Measurements from ENCODE around the gene NEK4. TPM values are rescaled to one million over a fixed set of nuclear protein-coding genes. Genes with fewer than 3 reads are reported as not detected.
"Not testable (repeated sequence)": the region's sequence is repeated elsewhere in the genome, so short reads cannot be mapped to it uniquely, and the experiment has no call there.

Gene NEK4
- total RNA-seq, 1 experiment from 2014 or later: 36.2 TPM

DNA sequence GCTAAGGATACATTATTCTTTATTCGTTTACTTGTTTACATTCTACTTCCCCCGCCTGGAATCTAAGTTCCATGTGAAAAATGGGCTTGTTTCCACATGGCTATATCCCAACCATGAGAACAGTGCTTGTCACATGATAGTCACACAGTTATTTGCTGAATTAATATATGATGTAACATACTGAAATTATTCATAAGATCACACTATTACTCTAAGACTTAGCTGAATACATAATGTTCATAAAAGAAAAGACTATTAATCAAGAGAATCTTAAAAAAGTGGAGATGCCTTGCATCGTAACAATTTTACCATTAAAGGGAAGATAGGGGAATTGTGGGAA is 91.6 kb downstream of the NEK4 start:
- ATAC-seq (no peak), DNase-seq (ENCODE audit: low read depth, low spot score) (no peak)
- RAD21 ChIA-PET (ENCODE audit: low non-redundant PET in 1 of 2, low total read pairs in 2 of 2, uncharacterized antibody in 2 of 2, unreplicated experiment in 2 of 2): no interaction called here
- Histone ChIP-seq H3K4me2 (ENCODE audit: low read length) (no peak overlapping the region), H4K20me1 (ENCODE audit: insufficient read depth) (no peaks in the 10 kb centered on the region), H3K9ac (ENCODE audit: low read length) (no peak overlapping the region), H3K27ac (ENCODE audit: low read depth, low read length) (no peak overlapping the region), H3K4me1 (ENCODE audit: control insufficient read depth in 1 of 2, insufficient read depth in 2 of 2, low read length in 2 of 2) (peaks cover 8 to 12% of the 10 kb centered on the region in 2 experiments; a peak in 3 of 4 replicates), H3K27me3 (ENCODE audit: insufficient read depth, low read length) (no peaks in the 10 kb centered on the region), H3K4me3 (replicated peaks in 1 of 2; ENCODE audit: low read depth in 1 of 2, low read length in 2 of 2) (no peak overlapping the region), H3K36me3 (ENCODE audit: control insufficient read depth in 1 of 2, insufficient read depth in 2 of 2, low read length in 2 of 2) (peaks cover 16 to 25% of the 10 kb centered on the region in 2 experiments), H3K9me2 (ENCODE audit: insufficient read depth) (no peaks in the 10 kb centered on the region), H2AFZ (ENCODE audit: low read depth, low read length, poor library complexity, severe bottlenecking) (no peak overlapping the region), H3K9me3 (ENCODE audit: control insufficient read depth in 1 of 2, insufficient read depth in 1 of 2, low read depth in 1 of 2, low read length in 2 of 2) (no peaks in the 10 kb centered on the region), H3K79me2 (ENCODE audit: insufficient read depth, low read length) (peaks cover 38% of the 10 kb centered on the region)
- no TSS peak for BruUV-seq (replicated peaks)
- intact Hi-C loops (cut with micrococcal nuclease): no loop called here
- TF ChIP-seq POLR2AphosphoS5 (IDR thresholded peaks at IDR 0.05; ENCODE audit: low read depth, low read length): no peak
- TF ChIP-seq, protein P1, sequence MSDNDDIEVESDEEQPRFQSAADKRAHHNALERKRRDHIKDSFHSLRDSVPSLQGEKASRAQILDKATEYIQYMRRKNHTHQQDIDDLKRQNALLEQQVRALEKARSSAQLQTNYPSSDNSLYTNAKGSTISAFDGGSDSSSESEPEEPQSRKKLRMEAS (IDR thresholded peaks at IDR 0.05): no peak
- no peak for TF ChIP-seq EZH2 (IDR thresholded peaks at IDR 0.05)
- TF ChIP-seq ELF1 (IDR thresholded peaks at IDR 0.05; ENCODE audit: borderline replicate concordance, low read depth): no peak
- no peak for TF ChIP-seq JUND (IDR thresholded peaks at IDR 0.05)
- CTCF ChIA-PET: interaction anchor here (0.7 kb wide), 1 partner anchor 143 kb away, joined by 3 read pairs; the partner anchor contains the start of gene UQCC5
- POLR2A ChIA-PET: no interaction called here

DNA sequence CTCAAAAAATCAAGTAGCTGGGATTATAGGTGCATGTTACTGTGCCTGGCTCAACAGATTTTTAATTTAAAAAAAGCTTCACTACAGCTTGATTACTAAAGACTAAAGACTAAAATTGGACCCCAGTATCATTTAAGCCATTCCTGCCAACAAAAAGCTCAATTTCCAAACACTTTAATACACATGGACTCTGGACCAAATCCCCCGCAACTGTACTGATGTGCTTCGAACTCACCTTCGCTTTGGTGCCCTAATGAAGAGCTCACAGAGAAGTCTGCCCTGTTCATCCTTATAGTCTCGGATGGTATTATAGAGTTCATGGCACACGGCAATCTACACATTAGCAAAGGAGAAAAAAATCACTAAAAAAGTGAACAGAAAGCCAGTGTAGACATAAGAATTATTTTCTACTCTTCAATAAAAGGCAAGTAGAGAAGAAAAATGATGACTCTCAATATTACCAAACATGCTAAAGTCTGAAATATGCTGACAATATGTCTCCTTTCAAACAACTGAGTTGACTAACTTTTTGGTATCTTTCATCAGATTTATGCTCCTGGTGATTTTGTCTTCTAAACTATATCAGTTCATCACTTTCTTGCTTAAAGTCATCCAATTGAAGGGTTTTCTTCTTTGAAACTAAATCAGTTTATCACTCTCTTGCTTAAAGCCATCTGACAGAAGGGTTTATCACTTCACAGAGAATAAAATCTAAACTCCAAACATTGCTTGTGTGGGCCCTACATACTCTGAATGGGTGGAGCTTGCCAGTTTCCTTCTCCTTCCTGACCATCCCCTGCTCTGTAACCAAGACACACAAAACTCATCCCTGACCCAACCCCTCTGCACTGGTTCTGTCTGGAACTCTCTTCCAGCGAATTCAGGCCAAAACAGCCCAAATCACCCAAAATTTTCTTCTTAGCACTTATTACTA is 92.2 kb downstream of the NEK4 start:
- POLR2A ChIA-PET: no interaction called here
- TF ChIP-seq EZH2 (IDR thresholded peaks at IDR 0.05): no peak
- RAD21 ChIA-PET (ENCODE audit: low non-redundant PET in 1 of 2, low total read pairs in 2 of 2, uncharacterized antibody in 2 of 2, unreplicated experiment in 2 of 2): no interaction called here

DNA sequence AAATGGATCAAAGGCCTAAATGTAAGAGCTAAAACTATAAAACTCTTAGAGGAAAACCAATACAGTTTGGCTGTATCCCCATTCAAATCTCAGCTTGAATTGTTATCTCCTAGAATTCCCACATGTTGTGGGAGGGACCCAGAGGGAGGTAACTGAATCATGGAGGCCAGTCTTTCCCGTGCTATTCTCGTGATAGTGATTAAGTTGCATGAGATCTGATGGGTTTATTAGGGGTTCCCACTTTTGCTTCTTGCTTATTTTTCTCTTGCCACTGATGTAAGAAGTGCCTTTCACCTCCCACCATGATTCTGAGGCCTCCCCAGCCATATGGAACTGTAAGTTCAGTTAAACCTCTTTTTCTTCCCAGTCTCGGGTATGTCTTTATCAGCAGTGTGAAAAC is 94.5 kb downstream of the NEK4 start:
- H3K4me2 ChIP-seq (ENCODE audit: low read length); H3K9me2 ChIP-seq (ENCODE audit: insufficient read depth); H3K9me3 ChIP-seq (ENCODE audit: control insufficient read depth in 1 of 2, insufficient read depth in 1 of 2, low read depth in 1 of 2, low read length in 2 of 2); ATAC-seq; BruUV-seq (replicated peaks); DNase-seq (ENCODE audit: low read depth, low spot score); H2AFZ ChIP-seq (ENCODE audit: low read depth, low read length, poor library complexity, severe bottlenecking); H3K27ac ChIP-seq (ENCODE audit: low read depth, low read length); H4K20me1 ChIP-seq (ENCODE audit: insufficient read depth); H3K4me3 ChIP-seq (replicated peaks in 1 of 2; ENCODE audit: low read depth in 1 of 2, low read length in 2 of 2); intact Hi-C loops (cut with micrococcal nuclease); H3K9ac ChIP-seq (ENCODE audit: low read length); H3K27me3 ChIP-seq (ENCODE audit: insufficient read depth, low read length); CTCF ChIA-PET; RAD21 ChIA-PET (ENCODE audit: low non-redundant PET in 1 of 2, low total read pairs in 2 of 2, uncharacterized antibody in 2 of 2, unreplicated experiment in 2 of 2); POLR2A ChIA-PET: not testable (repeated sequence)
- peaks cover 17% of the 10 kb centered on the region for H3K79me2 ChIP-seq (ENCODE audit: insufficient read depth, low read length)
- H3K36me3 ChIP-seq (ENCODE audit: control insufficient read depth in 1 of 2, insufficient read depth in 2 of 2, low read length in 2 of 2): peaks cover 16 to 25% of the 10 kb centered on the region in 2 experiments
- H3K4me1 ChIP-seq (ENCODE audit: control insufficient read depth in 1 of 2, insufficient read depth in 2 of 2, low read length in 2 of 2): peaks cover 10 to 15% of the 10 kb centered on the region in 2 experiments

More for the DNA sequence above, 92.2 kb downstream of the NEK4 start:
- Histone ChIP-seq H3K27ac (ENCODE audit: low read depth, low read length) (no peak overlapping the region), H3K9ac (ENCODE audit: low read length) (no peak overlapping the region), H3K9me3 (ENCODE audit: control insufficient read depth in 1 of 2, insufficient read depth in 1 of 2, low read depth in 1 of 2, low read length in 2 of 2) (no peaks in the 10 kb centered on the region), H2AFZ (ENCODE audit: low read depth, low read length, poor library complexity, severe bottlenecking) (no peak overlapping the region), H3K4me3 (replicated peaks in 1 of 2; ENCODE audit: low read depth in 1 of 2, low read length in 2 of 2) (no peak overlapping the region), H3K4me2 (ENCODE audit: low read length) (no peak overlapping the region), H3K36me3 (ENCODE audit: control insufficient read depth in 1 of 2, insufficient read depth in 2 of 2, low read length in 2 of 2) (peaks cover 16 to 25% of the 10 kb centered on the region in 2 experiments), H3K9me2 (ENCODE audit: insufficient read depth) (no peaks in the 10 kb centered on the region), H4K20me1 (ENCODE audit: insufficient read depth) (no peaks in the 10 kb centered on the region), H3K27me3 (ENCODE audit: insufficient read depth, low read length) (no peaks in the 10 kb centered on the region), H3K4me1 (ENCODE audit: control insufficient read depth in 1 of 2, insufficient read depth in 2 of 2, low read length in 2 of 2) (peaks cover 8 to 12% of the 10 kb centered on the region in 2 experiments; a peak in 3 of 4 replicates), H3K79me2 (ENCODE audit: insufficient read depth, low read length) (peaks cover 32% of the 10 kb centered on the region)
- no TSS peak for BruUV-seq (replicated peaks)
- CTCF ChIA-PET: no interaction called here
- DNase-seq (ENCODE audit: low read depth, low spot score) (no peak), ATAC-seq (no peak)
- intact Hi-C loops (cut with micrococcal nuclease): no loop called here
